SW 1271 (cell line): ENCODE results near the gene GBA2.

Experiments
- DNase-seq, 2 experiments: peaks; one replicate each; lab custom pipeline; 2025; lab: John Stamatoyannopoulos, UW

GBA2 gene

GRCh38 chr9:35737143-35737542, 11.9 kb downstream of the GBA2 start:
- DNase-seq = no peak

- peak; percentile 51 to 68 for DNase-seq
These were observed 12.8 kb downstream of the GBA2 start for GRCh38 chr9:35736201-35736633.

- no peak for DNase-seq
These were observed 14.9 kb downstream of the GBA2 start for GRCh38 chr9:35734096-35734495.

GRCh38 chr9:35732800-35733541, 16.1 kb downstream of the GBA2 start:
- peak; percentile 16 to 62 for DNase-seq

- peak; percentile 92 to 98 for DNase-seq
These were observed 16.7 kb downstream of the GBA2 start, which contains the start of the genes CREB3 and TLN1 for GRCh38 chr9:35732185-35732799. Gene CREB3, plus strand, starts transcription at chr9:35732666. Its CDS starts 107 bp downstream, at chr9:35732773. Gene TLN1, minus strand, starts transcription at chr9:35732195. Its CDS starts 6,501 bp downstream, at chr9:35725694.

- peak in 1 of 2 experiments; percentile 29 for DNase-seq
These were observed 17.4 kb downstream of the GBA2 start for GRCh38 chr9:35731415-35732184.

- DNase-seq = no peak
These were observed 18.6 kb downstream of the GBA2 start for GRCh38 chr9:35730486-35730854.

GRCh38 chr9:35729700-35730485, 19.1 kb downstream of the GBA2 start:
- peak in 1 of 2 experiments; percentile 56 for DNase-seq

GRCh38 chr9:35729101-35729500, 19.9 kb downstream of the GBA2 start:
- DNase-seq = no peak

DNA sequence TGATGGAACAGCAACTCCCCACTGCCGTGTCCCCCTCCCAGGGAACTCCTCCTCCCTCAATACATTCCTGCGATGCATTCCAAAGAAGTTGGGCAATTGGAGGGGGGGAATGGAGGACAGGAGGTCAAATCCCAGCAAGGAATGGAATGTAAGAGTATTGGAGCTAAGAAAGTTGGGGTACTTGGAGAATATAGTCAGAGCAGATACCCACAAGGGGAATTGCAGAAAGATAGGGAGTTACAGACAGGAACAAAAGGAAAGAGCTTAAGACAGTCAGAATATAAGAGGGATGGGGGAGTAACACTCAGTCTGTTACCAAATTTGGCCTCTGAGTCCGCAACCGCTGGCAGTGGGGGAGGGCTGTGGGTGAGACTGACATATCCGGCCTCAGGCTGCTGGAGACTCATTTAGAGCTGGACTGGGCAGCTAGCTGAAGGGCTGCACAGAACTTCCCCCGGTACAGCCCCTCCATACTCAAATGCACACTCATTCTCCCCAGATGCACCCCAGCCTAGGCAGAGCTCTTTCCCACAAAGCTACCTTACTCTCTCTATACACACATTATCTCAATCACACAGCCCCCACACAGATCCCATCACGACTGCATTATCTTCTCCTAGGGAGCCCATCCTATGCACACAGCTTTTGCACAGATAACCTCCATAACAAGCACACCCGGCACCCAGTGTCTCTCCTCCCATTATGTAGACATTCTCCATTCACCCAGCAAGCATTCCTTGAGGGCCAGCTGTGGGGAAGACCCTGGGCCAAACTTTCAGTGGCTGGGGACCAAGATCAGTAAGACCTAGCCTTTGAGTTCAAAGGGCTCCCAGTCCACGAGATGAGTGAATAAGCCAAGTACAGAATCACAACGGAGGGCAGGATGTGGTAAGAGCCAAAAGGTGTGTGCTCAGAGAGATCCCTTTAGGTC, 20.7 kb downstream of the GBA2 start:
- no peak for DNase-seq

GRCh38 chr9:35727676-35728040, 21.4 kb downstream of the GBA2 start:
- no peak for DNase-seq

DNA sequence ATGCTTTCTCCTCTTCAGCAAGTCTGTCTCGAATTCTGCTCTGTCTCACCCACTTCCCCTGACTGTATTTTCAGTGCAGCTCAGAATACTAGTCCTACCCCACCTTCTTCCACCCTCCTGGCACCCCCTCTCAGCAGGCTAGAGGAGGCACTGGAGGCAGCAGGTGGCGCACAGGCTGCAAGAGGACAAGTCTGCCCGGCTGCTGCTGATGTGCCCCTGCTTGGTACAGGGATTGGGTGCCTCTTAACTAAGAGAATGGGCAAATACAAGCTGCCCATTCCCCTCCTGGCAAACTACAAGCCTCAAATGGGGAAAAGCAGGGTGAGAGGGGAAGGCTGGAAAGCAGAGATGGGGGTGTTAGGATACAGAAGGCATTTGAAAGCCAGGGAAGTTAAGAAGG, 22.1 kb downstream of the GBA2 start:
- DNase-seq = no peak

DNA sequence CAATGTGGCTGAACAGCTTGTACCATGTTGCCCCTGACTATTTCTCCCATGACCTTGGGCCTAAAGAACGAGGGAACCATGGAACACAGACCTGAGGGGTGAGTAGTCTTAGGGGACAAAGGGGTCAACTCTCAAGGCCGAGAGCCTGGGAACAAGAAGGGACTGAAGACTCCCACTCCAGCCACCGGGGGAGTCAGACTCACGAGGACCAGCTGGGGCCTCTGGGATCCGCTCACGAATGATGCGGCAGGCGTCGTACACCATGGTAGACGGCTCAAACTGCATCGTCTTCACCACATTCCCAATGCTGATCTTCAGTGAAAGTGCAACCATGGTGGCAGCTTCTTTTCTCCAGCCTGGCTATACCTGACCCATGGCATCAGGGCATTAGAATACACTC, 23.7 kb downstream of the GBA2 start:
- DNase-seq = no peak

DNA sequence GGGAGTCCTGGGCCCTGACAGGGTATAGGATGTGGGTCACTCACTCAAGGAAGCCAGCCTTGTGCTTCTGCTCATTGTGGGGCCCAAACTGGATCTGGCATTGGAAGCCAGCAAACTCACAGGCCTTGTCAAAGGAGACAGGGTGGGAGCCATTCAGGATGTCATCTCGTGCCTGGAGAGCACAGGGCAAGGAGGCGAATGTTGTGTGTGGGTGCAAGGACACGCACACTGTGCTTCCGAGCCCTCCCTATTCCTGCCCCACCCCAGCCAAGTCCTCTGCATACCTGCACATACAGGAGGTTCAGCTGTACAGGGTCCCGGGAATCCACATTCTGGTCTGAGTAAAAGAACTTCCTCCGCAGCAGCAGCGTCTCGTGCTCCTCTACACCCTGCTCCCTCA, 25.1 kb downstream of the GBA2 start:
- DNase-seq = no peak

GRCh38 chr9:35723426-35723825, 25.6 kb downstream of the GBA2 start:
- no peak for DNase-seq

DNA sequence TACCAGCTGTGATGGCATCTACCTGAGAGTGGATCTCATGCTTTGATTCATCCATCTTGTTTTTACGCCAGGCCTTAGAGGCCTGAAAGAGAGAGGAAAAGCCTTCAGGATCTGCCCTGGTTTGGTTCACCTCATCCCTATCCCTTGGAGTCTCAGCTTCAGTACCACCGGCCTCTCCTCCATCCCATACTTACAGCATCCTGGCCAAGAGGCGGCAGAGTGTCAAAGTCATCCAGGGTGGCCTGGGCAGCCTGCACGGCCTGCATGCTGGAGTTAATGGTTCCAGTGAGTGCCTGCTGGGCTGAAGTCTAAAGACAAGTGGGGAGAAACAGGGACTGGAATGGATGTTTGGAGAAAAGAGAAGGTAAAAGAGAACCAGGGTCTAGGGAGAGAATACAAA, 29.5 kb downstream of the GBA2 start:
- DNase-seq = no peak

DNA sequence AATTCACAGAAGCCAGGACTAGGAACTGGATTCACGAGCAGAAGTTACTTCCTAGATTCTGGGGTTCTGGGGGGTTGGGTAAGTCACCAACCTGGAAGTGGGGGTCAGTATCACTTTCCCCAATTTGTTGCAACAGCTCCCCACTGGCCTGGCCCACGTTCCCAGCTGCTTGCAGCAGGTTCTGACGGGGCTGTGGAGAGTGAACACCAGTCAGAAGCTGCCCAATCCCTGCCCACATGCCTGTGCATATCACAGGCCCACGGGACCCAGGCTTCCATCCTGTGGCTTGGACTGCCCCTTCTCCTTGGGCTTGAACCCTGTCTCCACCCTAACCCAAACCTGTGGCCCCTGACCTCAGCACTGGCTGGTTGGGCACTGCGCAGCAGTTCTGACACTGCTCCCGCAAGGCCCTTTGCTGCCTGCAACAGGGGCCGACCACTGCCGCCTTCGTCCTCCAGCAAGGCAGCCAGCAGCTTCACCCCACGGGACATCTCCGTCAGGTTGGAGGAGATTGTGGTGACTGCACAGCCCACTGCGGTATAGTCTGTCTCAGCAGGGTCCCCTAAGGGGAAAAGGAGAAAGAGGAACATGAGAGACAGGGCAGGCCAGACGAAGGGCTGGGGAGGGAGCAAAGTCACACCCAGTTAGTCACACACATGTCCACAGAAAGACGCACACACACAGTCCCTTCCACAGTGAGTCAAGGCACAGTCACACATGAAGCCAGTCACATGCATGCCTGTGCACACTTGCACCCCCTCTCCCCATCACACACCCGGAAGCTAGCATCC, 30.1 kb downstream of the GBA2 start:
- no peak for DNase-seq

GRCh38 chr9:35717132-35717870, 31.7 kb downstream of the GBA2 start:
- no peak for DNase-seq

GRCh38 chr9:35716230-35716629, 32.8 kb downstream of the GBA2 start:
- DNase-seq = no peak
